GM21390 (cell line): Measurements from ENCODE around the gene TRPV4.
"Not testable (repeated sequence)": the region's sequence is repeated elsewhere in the genome, so short reads cannot be mapped to it uniquely, and the experiment has no call there.

Experiments used
- ATAC-seq: cut with Tn5 transposase; IDR thresholded peaks from one replicate; pipeline ENCODE4 v1.9.1; 2021; ENCODE audit not compliant: unreplicated experiment

Gene TRPV4

GRCh38 chr12:109861689-109862314 is 28.6 kb upstream of the TRPV4 start:
- ATAC-seq: no peak

- ATAC-seq: no peak
Measured at GRCh38 chr12:109860977-109861376, 27.8 kb upstream of the TRPV4 start.

GRCh38 chr12:109858764-109859163 is 25.6 kb upstream of the TRPV4 start:
- no peak for ATAC-seq

- ATAC-seq: no peak
Measured at GRCh38 chr12:109857715-109858114, 24.5 kb upstream of the TRPV4 start.

GRCh38 chr12:109855377-109855776 is 22.2 kb upstream of the TRPV4 start:
- ATAC-seq: no peak

- ATAC-seq: not testable (repeated sequence)
Measured at GRCh38 chr12:109850518-109850917, 17.3 kb upstream of the TRPV4 start.

- ATAC-seq: no peak
Measured at GRCh38 chr12:109847142-109847735, 14.0 kb upstream of the TRPV4 start.

- no peak for ATAC-seq
Measured at GRCh38 chr12:109845824-109846205, 12.6 kb upstream of the TRPV4 start.

- peak; percentile 81 for ATAC-seq
Measured at GRCh38 chr12:109844983-109845823, 12.0 kb upstream of the TRPV4 start.

- no peak for ATAC-seq
Measured at GRCh38 chr12:109844091-109844490, 10.9 kb upstream of the TRPV4 start.

GRCh38 chr12:109842021-109842420 is 8.8 kb upstream of the TRPV4 start:
- no peak for ATAC-seq

- no peak for ATAC-seq
Measured at GRCh38 chr12:109841356-109841755, 8.2 kb upstream of the TRPV4 start.

- no peak for ATAC-seq
Measured at GRCh38 chr12:109840305-109841074, 7.3 kb upstream of the TRPV4 start.

- ATAC-seq: no peak
Measured at GRCh38 chr12:109839444-109839843, 6.2 kb upstream of the TRPV4 start.

GRCh38 chr12:109836916-109837315 is 3.7 kb upstream of the TRPV4 start:
- ATAC-seq: no peak

GRCh38 chr12:109835827-109836226 is 2.6 kb upstream of the TRPV4 start:
- no peak for ATAC-seq

- ATAC-seq: no peak
Measured at GRCh38 chr12:109832541-109833306, 474 bp downstream of the TRPV4 start.

GRCh38 chr12:109831929-109832328 is 1.3 kb downstream of the TRPV4 start:
- no peak for ATAC-seq

GRCh38 chr12:109831365-109831764 is 1.8 kb downstream of the TRPV4 start:
- no peak for ATAC-seq

- no peak for ATAC-seq
Measured at GRCh38 chr12:109830718-109831117, 2.5 kb downstream of the TRPV4 start.

- no peak for ATAC-seq
Measured at GRCh38 chr12:109830267-109830666, 2.9 kb downstream of the TRPV4 start.
